SK-N-MC (cell line): Measurements from ENCODE around the gene MED6.

Experiments
- EZH2 ChIP-seq: fragments of 200-600 bp; sonication (generic); IDR thresholded peaks from one replicate; pipeline ENCODE4 v1.6.1; 2017; ENCODE audit warnings: antibody characterized with exemption
- FOXP2 ChIP-seq: optimal IDR thresholded peaks from 2 replicates; pipeline ENCODE3; 2011; ENCODE audit warnings: mild to moderate bottlenecking, moderate library complexity; ENCODE audit not compliant: insufficient read depth; ENCODE audit errors: extremely low read length, control extremely low read depth
- POLR2AphosphoS5 ChIP-seq: IDR thresholded peaks from 2 replicates; pipeline ENCODE4 v1.6.1; 2012; ENCODE audit warnings: mild to moderate bottlenecking, low read depth, low read length, borderline replicate concordance

- TF ChIP-seq POLR2AphosphoS5, result no peak
- no peak for TF ChIP-seq EZH2
- no peak for TF ChIP-seq FOXP2
Observed at GRCh38 chr14:70567791-70568190, 32.7 kb downstream of the MED6 start.
